Endothelial cell of umbilical vein (primary cell): Measurements from ENCODE around the gene CHI3L2. TPM values are rescaled to one million over a fixed set of nuclear protein-coding genes. Genes with fewer than 3 reads are reported as not detected.
A peak's percentile ranks its signal among the peaks of the same experiment; 100 is the strongest.

Experiments used
- BruUV-seq: library from RNA; stranded (reverse); fragments of 400-500 nt; replicated peaks from 2 replicates; lab custom pipeline; 2021; lab: Mats Ljungman, UMichigan
- CTCF ChIA-PET: fragments of 300-600, 350-600 bp; sonication (Branson Sonifier 250); formaldehyde crosslinking; loops from one replicate; lab custom pipeline; 2021; ENCODE audit warnings: antibody characterized with exemption, inconsistent platforms; lab: Charles Lee
- POLR2A ChIA-PET: fragments of 300-600, 350-600 bp; sonication (Branson Sonifier 250); formaldehyde crosslinking; loops from one replicate; lab custom pipeline; 2021; ENCODE audit warnings: antibody characterized with exemption, inconsistent platforms; lab: Charles Lee
- DNase-seq: peaks from one replicate; pipeline ENCODE4 v3.0.0-alpha.2; 2011; ENCODE audit warnings: low read depth, low spot score
- FAIRE-seq: peaks from 2 replicates; lab custom pipeline; 2011; peaks lifted over from hg19 to GRCh38; lab: Jason Lieb, UNC
- H2AFZ ChIP-seq: 2 replicates; pipeline ENCODE4 v1.6.0; 2012; ENCODE audit warnings: low read depth, low read length, control low read depth, inconsistent platforms
- H3K27ac ChIP-seq: 2 replicates; pipeline ENCODE4 v1.5.1; 2011; ENCODE audit warnings: low read depth, mild to moderate bottlenecking, control low read depth, low read length, moderate library complexity; ENCODE audit not compliant: insufficient read depth
- H3K27me3 ChIP-seq, 2 experiments: 2 replicates each; pipeline versions ENCODE4 v1.6.0 to v1.6.1; 2011; ENCODE audit warnings: low read length in 2 of 2, mixed read lengths in 1 of 2; ENCODE audit not compliant: control insufficient read depth in 2 of 2, insufficient read depth in 2 of 2
- H3K36me3 ChIP-seq, 2 experiments: 2 replicates in 1 of 2; 3 replicates in 1 of 2; pipeline ENCODE4 v1.5.1; 2011; ENCODE audit warnings: low read length in 2 of 2, mild to moderate bottlenecking in 1 of 2, moderate library complexity in 1 of 2; ENCODE audit not compliant: control insufficient read depth in 2 of 2, insufficient read depth in 2 of 2; ENCODE audit errors: extremely low read depth in 1 of 2
- H3K4me1 ChIP-seq: 3 replicates; pipeline ENCODE4 v1.5.1; 2011; ENCODE audit warnings: mild to moderate bottlenecking, low read length; ENCODE audit not compliant: control insufficient read depth, insufficient read depth; ENCODE audit errors: extremely low read depth
- H3K4me2 ChIP-seq: 2 replicates; pipeline ENCODE4 v1.6.1; 2011; ENCODE audit warnings: low read length, control low read depth, mixed read lengths; ENCODE audit not compliant: insufficient read depth
- H3K4me3 ChIP-seq, 3 experiments: fragments of 200-600 bp in 1 of 3; sonication (generic), shearing (Covaris generic) in 1 of 3; replicated peaks in 1 of 3; 2 replicates each; pipeline ENCODE4 v1.5.1; 2011 to 2016; ENCODE audit warnings: control low read depth in 3 of 3, low read length in 3 of 3, mild to moderate bottlenecking in 2 of 3, inconsistent platforms in 1 of 3, low read depth in 1 of 3, moderate library complexity in 1 of 3; ENCODE audit not compliant: insufficient read depth in 1 of 3
- H3K79me2 ChIP-seq: 2 replicates; pipeline ENCODE4 v1.6.0; 2012; ENCODE audit warnings: low read length, inconsistent platforms; ENCODE audit not compliant: control insufficient read depth, insufficient read depth
- H3K9ac ChIP-seq: replicated peaks from 2 replicates; pipeline ENCODE3; 2011; ENCODE audit warnings: low read length, control low read depth; ENCODE audit not compliant: insufficient read depth; ENCODE audit errors: extremely low read depth
- H3K9me1 ChIP-seq: replicated peaks from 3 replicates; pipeline ENCODE4 v1.6.0; 2011; ENCODE audit warnings: mild to moderate bottlenecking, low read length; ENCODE audit not compliant: control insufficient read depth, insufficient read depth; ENCODE audit errors: extremely low read depth
- H3K9me3 ChIP-seq: replicated peaks from 2 replicates; pipeline ENCODE4 v1.5.1; 2012; ENCODE audit warnings: low read length, inconsistent platforms; ENCODE audit not compliant: control insufficient read depth, insufficient read depth
- H4K20me1 ChIP-seq: replicated peaks from 2 replicates; pipeline ENCODE3; 2011; ENCODE audit warnings: mild to moderate bottlenecking, low read length; ENCODE audit not compliant: control insufficient read depth, insufficient read depth; ENCODE audit errors: extremely low read depth
- CTCF ChIP-seq, 2 donors: IDR thresholded peaks; 1 replicate in 1 of 2; 2 replicates in 1 of 2; pipeline ENCODE4 v1.5.1; 2011; ENCODE audit warnings: low read length in 2 of 2, mild to moderate bottlenecking in 2 of 2, moderate library complexity in 2 of 2, control low read depth in 1 of 2, inconsistent platforms in 1 of 2, low read depth in 1 of 2; ENCODE audit not compliant: insufficient read depth in 1 of 2; ENCODE audit errors: extremely low read depth in 1 of 2
- EZH2 ChIP-seq: IDR thresholded peaks from 2 replicates; pipeline ENCODE4 v1.6.1; 2012; ENCODE audit warnings: borderline replicate concordance, low read depth, mild to moderate bottlenecking, moderate library complexity, low read length, inconsistent platforms; ENCODE audit not compliant: severe bottlenecking
- FOS ChIP-seq: IDR thresholded peaks from 2 replicates; pipeline ENCODE4 v1.6.1; 2011; ENCODE audit warnings: mild to moderate bottlenecking, low read length, moderate library complexity, borderline replicate concordance; ENCODE audit not compliant: insufficient read depth
- GATA2 ChIP-seq: IDR thresholded peaks from 2 replicates; pipeline ENCODE4 v1.7.0; 2011; ENCODE audit warnings: low read depth, mild to moderate bottlenecking, moderate library complexity, mixed read lengths, low read length; ENCODE audit not compliant: insufficient read length, insufficient read depth
- JUN ChIP-seq: IDR thresholded peaks from 2 replicates; pipeline ENCODE4 v1.6.1; 2011; ENCODE audit warnings: borderline replicate concordance, low read depth; ENCODE audit not compliant: insufficient read length, insufficient read depth
- MAX ChIP-seq: IDR thresholded peaks from 2 replicates; pipeline ENCODE4 v1.6.1; 2011; ENCODE audit not compliant: insufficient read depth, insufficient read length
- MYC ChIP-seq: IDR thresholded peaks from one replicate; pipeline ENCODE4 v1.6.1; 2011; ENCODE audit warnings: mild to moderate bottlenecking, low read depth, low read length
- POLR2A ChIP-seq: IDR thresholded peaks from 2 replicates; pipeline ENCODE4 v1.6.1; 2012; ENCODE audit warnings: low read depth, mild to moderate bottlenecking, control low read depth, low read length
- POLR2AphosphoS5 ChIP-seq: IDR thresholded peaks from 2 replicates; pipeline ENCODE4 v1.6.1; 2012; ENCODE audit warnings: low read depth, mild to moderate bottlenecking, control low read depth, low read length, moderate library complexity; ENCODE audit not compliant: insufficient read depth
- dilution Hi-C: fragments of 300-500 bp; cut with MboI; formaldehyde crosslinking; loops from one replicate; pipeline ENCODE4 v1.15.0; 2019; ENCODE audit warnings: low sequenced_read_pairs; ENCODE audit not compliant: extremely low pct_ligation_motif_present
- intact Hi-C: fragments of 100-400 bp; cut with micrococcal nuclease; formaldehyde crosslinking; loops from one replicate; pipeline ENCODE4 v1.10.0; 2022
- polyA plus RNA-seq, 4 experiments: library from polyadenylated mRNA; depleted of rRNA in 3 of 4; stranded (reverse) in 3 of 4; unstranded in 1 of 4; fragments of >200 nt; gene quantifications; 2 replicates each; pipeline versions ENCODE4 v1.2.1 to v1.2.3, GENCODE V29; 2011 to 2012; ENCODE audit warnings: missing spikeins in 1 of 4
- total RNA-seq: library from RNA; stranded (reverse); gene quantifications from 2 replicates; pipeline ENCODE4 v1.2.3, GENCODE V29; 2021

CHI3L2 gene
- total and polyA plus RNA-seq, 2 donors (not counting 3 experiments of a cell fraction or from before 2014, with no cell fraction given), result not detected

GRCh38 chr1:111242805-111243523 lies 15.5 kb downstream of the CHI3L2 start:
- Histone ChIP-seq H3K4me2 (no peak overlapping the region), H4K20me1 (no peaks in the 10 kb centered on the region), H3K9me1 (no peaks in the 10 kb centered on the region), H3K9me3 (no peaks in the 10 kb centered on the region), H3K4me1 (no peaks in the 10 kb centered on the region), H3K36me3 (no peaks in the 10 kb centered on the region), H3K9ac (no peak overlapping the region), H3K27me3 (peaks cover 0 to 1% of the 10 kb centered on the region in 2 experiments), H3K4me3 (no peak overlapping the region), H3K79me2 (no peaks in the 10 kb centered on the region), H2AFZ (no peak overlapping the region), H3K27ac (no peak overlapping the region)
- intact Hi-C loops, result no loop called here
- DNase-seq (peak; percentile 9), FAIRE-seq (no peak)
- ChIA-PET CTCF (no interaction called here), POLR2A (no interaction called here)
- BruUV-seq, result no TSS peak
- no peak for TF ChIP-seq CTCF (IDR thresholded peaks at IDR 0.05; ENCODE audit: extremely low read depth in 1 of 2, insufficient read depth in 1 of 2, low read depth in 1 of 2, low read length in 2 of 2)
- TF ChIP-seq MAX, result no peak
- no peak for TF ChIP-seq FOS
- TF ChIP-seq POLR2AphosphoS5, result no peak
- TF ChIP-seq GATA2, result no peak
- TF ChIP-seq MYC, result no peak
- TF ChIP-seq POLR2A, result no peak
- no peak for TF ChIP-seq EZH2
- no peak for TF ChIP-seq JUN
- dilution Hi-C loops, result no loop called here
